Panc1 (cell line): ENCODE results near the gene EOLA2. TPM values are rescaled to one million over a fixed set of nuclear protein-coding genes. Genes with fewer than 3 reads are reported as not detected.
"Not testable (repeated sequence)": the region's sequence is repeated elsewhere in the genome, so short reads cannot be mapped to it uniquely, and the experiment has no call there.

ENCODE experiments used
- ATAC-seq: fragments of 200-7000 bp; cut with Tn5 transposase; 2 replicates; pipeline ENCODE4 v1.9.1; 2020; ENCODE audit warnings: mild to moderate bottlenecking, moderate library complexity
- BruUV-seq: library from RNA; stranded (reverse); fragments of 400-500 nt; replicated peaks from 2 replicates; lab custom pipeline; 2021; lab: Mats Ljungman, UMichigan
- CTCF ChIA-PET: fragments of 300-600 bp; sonication (Branson Sonifier 250); formaldehyde crosslinking; loops from one replicate; lab custom pipeline; 2022; ENCODE audit warnings: antibody characterized with exemption; lab: Charles Lee
- POLR2A ChIA-PET: fragments of 300-600 bp; sonication (Branson Sonifier 250); formaldehyde crosslinking; loops from one replicate; lab custom pipeline; 2022; ENCODE audit warnings: antibody characterized with exemption; lab: Charles Lee
- DNase-seq: peaks from one replicate; pipeline ENCODE4 v3.0.0-alpha.2; 2010; ENCODE audit warnings: low read depth, low spot score
- H3K27ac ChIP-seq: 2 replicates; pipeline ENCODE4 v1.5.1; 2011; ENCODE audit warnings: mild to moderate bottlenecking, low read length, inconsistent platforms
- H3K27me3 ChIP-seq: fragments of 200-500 bp; sonication (Bioruptor generic); 2 replicates; pipeline ENCODE4 v1.6.0; 2014; ENCODE audit warnings: low read length, inconsistent platforms; ENCODE audit not compliant: control insufficient read depth, insufficient read depth
- H3K36me3 ChIP-seq: fragments of 200-500 bp; sonication (Bioruptor generic); 2 replicates; pipeline ENCODE4 v1.5.1; 2014; ENCODE audit warnings: inconsistent platforms, mild to moderate bottlenecking, low read length, moderate library complexity; ENCODE audit not compliant: control insufficient read depth, insufficient read depth
- H3K4me1 ChIP-seq: 2 replicates; pipeline ENCODE4 v1.5.1; 2011; ENCODE audit warnings: inconsistent platforms, mild to moderate bottlenecking, low read length, moderate library complexity; ENCODE audit not compliant: control insufficient read depth, insufficient read depth
- H3K4me3 ChIP-seq, 2 experiments: 2 replicates each; pipeline ENCODE4 v1.5.1; 2011 to 2012; ENCODE audit warnings: low read depth in 2 of 2, low read length in 2 of 2, mild to moderate bottlenecking in 2 of 2, inconsistent platforms in 1 of 2, moderate library complexity in 1 of 2
- H3K9me3 ChIP-seq: fragments of 200-500 bp; sonication (Bioruptor generic); 2 replicates; pipeline ENCODE4 v1.5.1; 2014; ENCODE audit warnings: low read depth, mild to moderate bottlenecking, inconsistent platforms, low read length, moderate library complexity; ENCODE audit not compliant: control insufficient read depth, insufficient read depth
- POLR2AphosphoS5 ChIP-seq: IDR thresholded peaks from 2 replicates; pipeline ENCODE4 v1.6.1; 2012; ENCODE audit warnings: mild to moderate bottlenecking, low read depth, low read length, moderate library complexity
- SIN3A ChIP-seq: IDR thresholded peaks from 2 replicates; pipeline ENCODE4 v1.6.1; 2012; ENCODE audit warnings: low read depth, mild to moderate bottlenecking, low read length, moderate library complexity, borderline replicate concordance; ENCODE audit not compliant: insufficient read depth
- TCF7L2 ChIP-seq: IDR thresholded peaks from 2 replicates; pipeline ENCODE4 v1.6.1; 2011; ENCODE audit warnings: mild to moderate bottlenecking, low read depth, low read length, inconsistent platforms
- in situ Hi-C: cut with HindIII; loops from 2 replicates; pipeline ENCODE4 v1.10.0; 2016; ENCODE audit warnings: low sequenced_read_pairs, low pct_unique_long_range_greater_than_20kb
- intact Hi-C: fragments of 100-400 bp; cut with micrococcal nuclease; formaldehyde crosslinking; loops from one replicate; pipeline ENCODE4 v1.10.0; 2022; ENCODE audit not compliant: unreplicated experiment
- total RNA-seq: library from RNA; stranded (reverse); gene quantifications from one replicate; pipeline ENCODE4 v1.2.1, GENCODE V29; 2021; ENCODE audit not compliant: unreplicated experiment
- TF ChIP-seq, protein P1 (sequence below): fragments of 450-650 bp; IDR thresholded peaks from 2 replicates; pipeline ENCODE4 v1.5.1; 2017; ENCODE audit warnings: mild to moderate bottlenecking
- TF ChIP-seq, protein P2 (sequence below), 2 experiments: IDR thresholded peaks; 2 replicates each; pipeline ENCODE4 v1.6.1; 2011 to 2012; ENCODE audit warnings: low read depth in 2 of 2, control low read depth in 1 of 2, low read length in 1 of 2, mild to moderate bottlenecking in 1 of 2, moderate library complexity in 1 of 2; ENCODE audit not compliant: insufficient read depth in 1 of 2

The EOLA2 gene
- total RNA-seq, 1 experiment from 2014 or later, result 75.0 TPM

DNA sequence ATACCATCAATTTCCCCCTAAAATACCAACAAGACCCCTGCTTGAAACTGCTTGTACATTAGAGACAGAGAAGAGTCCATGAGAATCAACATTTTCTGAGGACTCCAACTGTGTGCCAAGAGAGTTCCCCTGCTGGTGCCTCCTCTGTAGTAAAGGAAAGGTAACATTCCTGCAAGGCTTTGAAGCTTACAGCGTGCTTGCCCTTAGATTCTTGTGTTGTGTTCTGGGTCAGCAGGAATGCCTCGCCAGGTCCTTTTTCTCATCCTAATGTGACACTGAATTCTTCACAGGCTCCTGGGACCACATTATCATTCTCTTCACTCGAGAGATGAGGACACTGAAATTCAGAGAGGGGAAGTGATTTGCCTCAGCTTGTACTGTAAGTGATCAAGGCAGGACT, 9.7 kb upstream of the EOLA2 start:
- Histone ChIP-seq H3K4me1 (no peaks in the 10 kb centered on the region), H3K27ac (no peak overlapping the region), H3K36me3 (no peaks in the 10 kb centered on the region; the same call in 1 of the 2 replicates), H3K4me3 (no peak overlapping the region), H3K9me3 (no peaks in the 10 kb centered on the region), H3K27me3 (no peaks in the 10 kb centered on the region)
- CTCF ChIA-PET, result interaction anchor here (0.7 kb wide), 1 partner anchor 8 kb away, joined by 3 read pairs; no protein-coding TSS in a partner anchor
- no peak for ATAC-seq
- POLR2A ChIA-PET, result no interaction called here
- TF ChIP-seq POLR2AphosphoS5 (no peak), SIN3A (no peak), TCF7L2 (no peak)
- TF ChIP-seq, protein P1, sequence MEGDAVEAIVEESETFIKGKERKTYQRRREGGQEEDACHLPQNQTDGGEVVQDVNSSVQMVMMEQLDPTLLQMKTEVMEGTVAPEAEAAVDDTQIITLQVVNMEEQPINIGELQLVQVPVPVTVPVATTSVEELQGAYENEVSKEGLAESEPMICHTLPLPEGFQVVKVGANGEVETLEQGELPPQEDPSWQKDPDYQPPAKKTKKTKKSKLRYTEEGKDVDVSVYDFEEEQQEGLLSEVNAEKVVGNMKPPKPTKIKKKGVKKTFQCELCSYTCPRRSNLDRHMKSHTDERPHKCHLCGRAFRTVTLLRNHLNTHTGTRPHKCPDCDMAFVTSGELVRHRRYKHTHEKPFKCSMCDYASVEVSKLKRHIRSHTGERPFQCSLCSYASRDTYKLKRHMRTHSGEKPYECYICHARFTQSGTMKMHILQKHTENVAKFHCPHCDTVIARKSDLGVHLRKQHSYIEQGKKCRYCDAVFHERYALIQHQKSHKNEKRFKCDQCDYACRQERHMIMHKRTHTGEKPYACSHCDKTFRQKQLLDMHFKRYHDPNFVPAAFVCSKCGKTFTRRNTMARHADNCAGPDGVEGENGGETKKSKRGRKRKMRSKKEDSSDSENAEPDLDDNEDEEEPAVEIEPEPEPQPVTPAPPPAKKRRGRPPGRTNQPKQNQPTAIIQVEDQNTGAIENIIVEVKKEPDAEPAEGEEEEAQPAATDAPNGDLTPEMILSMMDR, result no peak
- TF ChIP-seq, protein P2, sequence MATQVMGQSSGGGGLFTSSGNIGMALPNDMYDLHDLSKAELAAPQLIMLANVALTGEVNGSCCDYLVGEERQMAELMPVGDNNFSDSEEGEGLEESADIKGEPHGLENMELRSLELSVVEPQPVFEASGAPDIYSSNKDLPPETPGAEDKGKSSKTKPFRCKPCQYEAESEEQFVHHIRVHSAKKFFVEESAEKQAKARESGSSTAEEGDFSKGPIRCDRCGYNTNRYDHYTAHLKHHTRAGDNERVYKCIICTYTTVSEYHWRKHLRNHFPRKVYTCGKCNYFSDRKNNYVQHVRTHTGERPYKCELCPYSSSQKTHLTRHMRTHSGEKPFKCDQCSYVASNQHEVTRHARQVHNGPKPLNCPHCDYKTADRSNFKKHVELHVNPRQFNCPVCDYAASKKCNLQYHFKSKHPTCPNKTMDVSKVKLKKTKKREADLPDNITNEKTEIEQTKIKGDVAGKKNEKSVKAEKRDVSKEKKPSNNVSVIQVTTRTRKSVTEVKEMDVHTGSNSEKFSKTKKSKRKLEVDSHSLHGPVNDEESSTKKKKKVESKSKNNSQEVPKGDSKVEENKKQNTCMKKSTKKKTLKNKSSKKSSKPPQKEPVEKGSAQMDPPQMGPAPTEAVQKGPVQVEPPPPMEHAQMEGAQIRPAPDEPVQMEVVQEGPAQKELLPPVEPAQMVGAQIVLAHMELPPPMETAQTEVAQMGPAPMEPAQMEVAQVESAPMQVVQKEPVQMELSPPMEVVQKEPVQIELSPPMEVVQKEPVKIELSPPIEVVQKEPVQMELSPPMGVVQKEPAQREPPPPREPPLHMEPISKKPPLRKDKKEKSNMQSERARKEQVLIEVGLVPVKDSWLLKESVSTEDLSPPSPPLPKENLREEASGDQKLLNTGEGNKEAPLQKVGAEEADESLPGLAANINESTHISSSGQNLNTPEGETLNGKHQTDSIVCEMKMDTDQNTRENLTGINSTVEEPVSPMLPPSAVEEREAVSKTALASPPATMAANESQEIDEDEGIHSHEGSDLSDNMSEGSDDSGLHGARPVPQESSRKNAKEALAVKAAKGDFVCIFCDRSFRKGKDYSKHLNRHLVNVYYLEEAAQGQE (IDR thresholded peaks at IDR 0.05; ENCODE audit: insufficient read depth in 1 of 2, low read depth in 2 of 2, low read length in 1 of 2), result no peak
- BruUV-seq, result no TSS peak
- DNase-seq, result no peak
- intact Hi-C loops, result no loop called here
- in situ Hi-C loops, result no loop called here

DNA sequence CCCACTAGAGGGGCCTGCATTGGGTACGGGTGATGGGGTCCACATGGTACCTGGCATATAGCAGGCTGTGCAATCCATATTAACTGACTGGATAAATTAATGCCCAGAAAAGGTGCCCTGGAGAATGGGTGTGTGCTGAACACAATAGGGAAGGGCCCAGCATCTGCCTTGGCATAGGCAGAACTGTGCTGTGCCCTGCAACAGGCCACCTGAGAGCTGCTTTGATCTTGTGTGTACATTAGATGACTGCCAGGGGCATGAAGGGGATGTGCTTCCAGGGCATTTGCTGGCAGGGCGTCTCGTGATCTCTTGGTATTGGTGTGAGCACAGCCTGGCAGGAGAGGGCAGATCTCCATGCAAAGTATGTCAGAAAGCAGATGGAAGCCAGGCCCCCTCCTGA, 8.6 kb upstream of the EOLA2 start:
- POLR2A ChIA-PET, H3K4me1 ChIP-seq, H3K4me3 ChIP-seq, H3K9me3 ChIP-seq, ATAC-seq, in situ Hi-C loops, H3K36me3 ChIP-seq, intact Hi-C loops, DNase-seq, H3K27ac ChIP-seq, CTCF ChIA-PET, H3K27me3 ChIP-seq: not testable (repeated sequence)
- TSS peak; percentile 47 for BruUV-seq

DNA sequence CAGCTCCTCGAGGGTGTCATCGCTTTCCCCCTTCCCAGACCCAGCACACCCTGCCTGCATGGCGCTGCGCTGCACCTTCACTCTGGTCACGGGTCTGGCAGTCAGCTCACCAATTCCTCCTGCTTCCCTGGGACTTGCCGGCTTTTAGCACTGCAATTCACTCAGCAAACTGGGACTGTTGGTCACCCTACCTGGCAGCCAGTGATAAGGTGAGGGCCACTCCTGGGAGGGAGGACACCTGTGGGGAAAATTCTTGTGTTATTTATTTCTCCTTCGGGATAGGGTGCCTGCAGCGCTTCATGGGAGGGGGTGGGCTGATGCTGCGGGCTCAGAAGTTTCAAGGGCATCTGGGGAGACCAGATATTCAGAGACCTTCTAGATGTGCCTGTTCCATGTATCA, 7.5 kb upstream of the EOLA2 start:
- CTCF ChIA-PET, H3K4me3 ChIP-seq, H3K27ac ChIP-seq, DNase-seq, ATAC-seq, intact Hi-C loops, H3K27me3 ChIP-seq, H3K4me1 ChIP-seq, POLR2A ChIA-PET, BruUV-seq, in situ Hi-C loops, H3K36me3 ChIP-seq, H3K9me3 ChIP-seq: not testable (repeated sequence)

DNA sequence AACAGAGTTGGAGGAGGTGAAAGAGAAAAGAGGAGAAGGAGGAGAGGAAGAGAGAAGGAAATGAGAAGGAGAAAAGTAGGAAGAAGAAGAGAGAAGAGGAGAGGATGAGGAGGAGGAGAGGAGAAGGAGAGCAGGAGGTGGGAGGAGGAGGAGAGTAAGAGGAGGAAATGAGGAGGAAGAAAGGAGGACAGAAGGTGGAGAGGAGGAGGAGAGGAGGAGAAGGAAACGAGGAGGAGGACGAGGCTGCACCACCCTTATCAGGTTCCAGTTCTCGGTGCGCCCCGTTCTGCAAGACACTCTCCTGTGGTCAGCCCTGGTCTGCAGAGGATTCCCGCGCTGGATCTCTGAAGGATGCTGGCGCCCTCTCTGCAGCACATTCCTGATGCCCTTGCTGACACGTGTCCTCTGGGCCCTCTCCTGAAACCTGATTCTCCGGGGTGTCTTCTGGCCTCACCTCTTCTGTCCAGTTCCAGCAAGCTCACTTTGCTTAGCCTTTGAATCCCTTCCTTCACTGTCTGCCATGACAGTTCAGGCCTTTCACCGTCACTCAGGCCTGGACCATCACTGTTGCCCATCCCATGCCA, 6.9 kb upstream of the EOLA2 start:
- ATAC-seq, POLR2A ChIA-PET, H3K9me3 ChIP-seq, H3K4me1 ChIP-seq, intact Hi-C loops, H3K36me3 ChIP-seq, H3K4me3 ChIP-seq, DNase-seq, BruUV-seq, in situ Hi-C loops, H3K27me3 ChIP-seq, CTCF ChIA-PET, H3K27ac ChIP-seq: not testable (repeated sequence)
